GM23338 (cell line): ENCODE measurements around the gene ADAMTSL4.

Source experiments
- EZH2 ChIP-seq: fragments of 200-600 bp; sonication (generic); IDR thresholded peaks from one replicate; pipeline ENCODE4 v1.8.0; 2017; ENCODE audit warnings: antibody characterized with exemption, mild to moderate bottlenecking, low read depth; ENCODE audit not compliant: unreplicated experiment
- EZH2phosphoT487 ChIP-seq: fragments of 200-600 bp; sonication (generic); IDR thresholded peaks from one replicate; pipeline ENCODE4 v1.8.1; 2018; ENCODE audit warnings: antibody characterized with exemption; ENCODE audit not compliant: unreplicated experiment
- JUNB ChIP-seq: IDR thresholded peaks from one replicate; pipeline ENCODE4 v1.6.1; 2016; ENCODE audit warnings: antibody characterized with exemption; ENCODE audit not compliant: unreplicated experiment
- POLR2AphosphoS5 ChIP-seq: IDR thresholded peaks from 2 replicates; pipeline ENCODE4 v1.6.1; 2016; ENCODE audit warnings: antibody characterized with exemption, low read depth
- TF ChIP-seq, protein P1 (sequence below), 2 experiments: fragments of 200-600 bp in 1 of 2; sonication (generic) in 1 of 2; conservative IDR thresholded peaks; 2 replicates each; pipeline versions ENCODE4 v1.5.1 to v1.6.1; 2016 to 2017; ENCODE audit warnings: antibody characterized with exemption in 2 of 2, low read depth in 2 of 2, mild to moderate bottlenecking in 2 of 2, moderate library complexity in 1 of 2
- TF ChIP-seq, protein P2 (sequence below): IDR thresholded peaks from one replicate; pipeline ENCODE4 v1.6.1; 2018; ENCODE audit warnings: antibody characterized with exemption; ENCODE audit not compliant: unreplicated experiment

DNA sequence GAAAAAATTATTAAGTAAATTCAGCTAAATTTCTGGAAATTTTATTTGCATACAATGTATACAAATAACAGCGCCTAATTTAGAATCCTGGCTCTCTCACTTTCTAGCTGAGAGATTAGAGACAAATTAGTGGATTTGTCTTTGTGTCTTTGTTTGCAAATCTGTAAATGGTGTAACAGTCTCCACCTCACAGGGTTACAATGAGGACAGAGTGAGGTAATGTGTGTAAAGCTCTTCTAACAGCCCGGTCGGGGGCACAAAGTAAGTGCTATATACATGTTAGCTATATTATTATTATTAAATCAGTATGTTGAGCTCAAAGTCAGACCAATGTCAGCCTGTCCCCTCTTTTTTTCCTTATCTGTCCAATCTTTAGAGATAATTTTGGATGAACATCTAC is 5.0 kb upstream of the ADAMTSL4 start:
- TF ChIP-seq EZH2 (no peak), EZH2phosphoT487 (no peak), JUNB (no peak), POLR2AphosphoS5 (no peak)
- TF ChIP-seq, protein P1, sequence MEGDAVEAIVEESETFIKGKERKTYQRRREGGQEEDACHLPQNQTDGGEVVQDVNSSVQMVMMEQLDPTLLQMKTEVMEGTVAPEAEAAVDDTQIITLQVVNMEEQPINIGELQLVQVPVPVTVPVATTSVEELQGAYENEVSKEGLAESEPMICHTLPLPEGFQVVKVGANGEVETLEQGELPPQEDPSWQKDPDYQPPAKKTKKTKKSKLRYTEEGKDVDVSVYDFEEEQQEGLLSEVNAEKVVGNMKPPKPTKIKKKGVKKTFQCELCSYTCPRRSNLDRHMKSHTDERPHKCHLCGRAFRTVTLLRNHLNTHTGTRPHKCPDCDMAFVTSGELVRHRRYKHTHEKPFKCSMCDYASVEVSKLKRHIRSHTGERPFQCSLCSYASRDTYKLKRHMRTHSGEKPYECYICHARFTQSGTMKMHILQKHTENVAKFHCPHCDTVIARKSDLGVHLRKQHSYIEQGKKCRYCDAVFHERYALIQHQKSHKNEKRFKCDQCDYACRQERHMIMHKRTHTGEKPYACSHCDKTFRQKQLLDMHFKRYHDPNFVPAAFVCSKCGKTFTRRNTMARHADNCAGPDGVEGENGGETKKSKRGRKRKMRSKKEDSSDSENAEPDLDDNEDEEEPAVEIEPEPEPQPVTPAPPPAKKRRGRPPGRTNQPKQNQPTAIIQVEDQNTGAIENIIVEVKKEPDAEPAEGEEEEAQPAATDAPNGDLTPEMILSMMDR (conservative IDR thresholded peaks at IDR 0.05; ENCODE audit: low read depth in 2 of 2) = no peak
- TF ChIP-seq, protein P2, sequence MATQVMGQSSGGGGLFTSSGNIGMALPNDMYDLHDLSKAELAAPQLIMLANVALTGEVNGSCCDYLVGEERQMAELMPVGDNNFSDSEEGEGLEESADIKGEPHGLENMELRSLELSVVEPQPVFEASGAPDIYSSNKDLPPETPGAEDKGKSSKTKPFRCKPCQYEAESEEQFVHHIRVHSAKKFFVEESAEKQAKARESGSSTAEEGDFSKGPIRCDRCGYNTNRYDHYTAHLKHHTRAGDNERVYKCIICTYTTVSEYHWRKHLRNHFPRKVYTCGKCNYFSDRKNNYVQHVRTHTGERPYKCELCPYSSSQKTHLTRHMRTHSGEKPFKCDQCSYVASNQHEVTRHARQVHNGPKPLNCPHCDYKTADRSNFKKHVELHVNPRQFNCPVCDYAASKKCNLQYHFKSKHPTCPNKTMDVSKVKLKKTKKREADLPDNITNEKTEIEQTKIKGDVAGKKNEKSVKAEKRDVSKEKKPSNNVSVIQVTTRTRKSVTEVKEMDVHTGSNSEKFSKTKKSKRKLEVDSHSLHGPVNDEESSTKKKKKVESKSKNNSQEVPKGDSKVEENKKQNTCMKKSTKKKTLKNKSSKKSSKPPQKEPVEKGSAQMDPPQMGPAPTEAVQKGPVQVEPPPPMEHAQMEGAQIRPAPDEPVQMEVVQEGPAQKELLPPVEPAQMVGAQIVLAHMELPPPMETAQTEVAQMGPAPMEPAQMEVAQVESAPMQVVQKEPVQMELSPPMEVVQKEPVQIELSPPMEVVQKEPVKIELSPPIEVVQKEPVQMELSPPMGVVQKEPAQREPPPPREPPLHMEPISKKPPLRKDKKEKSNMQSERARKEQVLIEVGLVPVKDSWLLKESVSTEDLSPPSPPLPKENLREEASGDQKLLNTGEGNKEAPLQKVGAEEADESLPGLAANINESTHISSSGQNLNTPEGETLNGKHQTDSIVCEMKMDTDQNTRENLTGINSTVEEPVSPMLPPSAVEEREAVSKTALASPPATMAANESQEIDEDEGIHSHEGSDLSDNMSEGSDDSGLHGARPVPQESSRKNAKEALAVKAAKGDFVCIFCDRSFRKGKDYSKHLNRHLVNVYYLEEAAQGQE = no peak
